Hepatocyte (in vitro differentiated cells): ENCODE measurements around the gene PHEX.

Experiments used
- CTCF ChIP-seq: fragments of 200-600 bp; sonication (generic); IDR thresholded peaks from 2 replicates; pipeline ENCODE4 v1.5.1; 2016; ENCODE audit warnings: antibody characterized with exemption, mild to moderate bottlenecking; ENCODE audit not compliant: poor library complexity
- EZH2 ChIP-seq: fragments of 200-600 bp; sonication (generic); IDR thresholded peaks from 2 replicates; pipeline ENCODE4 v1.6.1; 2016; ENCODE audit warnings: antibody characterized with exemption, mild to moderate bottlenecking, borderline replicate concordance

GRCh38 chrX:22237479-22237878 lies 205.4 kb downstream of the PHEX start:
- no peak for TF ChIP-seq CTCF
- no peak for TF ChIP-seq EZH2
